Testis (tissue), 3 donors: ENCODE measurements around the gene WFDC1. TPM values are rescaled to one million over a fixed set of nuclear protein-coding genes. Genes with fewer than 3 reads are reported as not detected.
A peak's percentile ranks its signal among the peaks of the same experiment; 100 is the strongest.

Experiments
- DNase-seq: peaks from one replicate; pipeline ENCODE4 v3.0.0-alpha.2; 2019
- H3K27ac ChIP-seq, 2 donors: fragments of 200-600 bp; sonication (generic); one replicate each; pipeline ENCODE4 v1.5.1; 2019
- H3K27me3 ChIP-seq: fragments of 200-600 bp; sonication (generic); one replicate; pipeline ENCODE4 v1.5.1; 2019
- H3K36me3 ChIP-seq: fragments of 200-600 bp; sonication (generic); one replicate; pipeline ENCODE4 v1.5.1; 2017; ENCODE audit warnings: low read depth; ENCODE audit errors: missing control alignments
- H3K4me1 ChIP-seq: fragments of 200-600 bp; sonication (generic); one replicate; pipeline ENCODE4 v1.5.1; 2019
- H3K4me3 ChIP-seq, 2 donors: fragments of 200-600 bp; sonication (generic); one replicate each; pipeline ENCODE4 v1.5.1; 2017 to 2019
- H3K9me3 ChIP-seq: fragments of 200-600 bp; sonication (generic); one replicate; pipeline ENCODE4 v1.5.1; 2017
- POLR2A ChIP-seq: fragments of 450-650 bp; IDR thresholded peaks from one replicate; pipeline ENCODE4 v1.6.1; 2017; ENCODE audit warnings: antibody characterized with exemption, mild to moderate bottlenecking, moderate library complexity
- WGBS, 2 donors: methylation state at CpG; one replicate each; pipeline ENCODE4 v1.1.5; 2018; 5-methylcytosine and 5-hydroxymethylcytosine counted together
- intact Hi-C: fragments of 100-400 bp; cut with DNase I; formaldehyde crosslinking; loops from one replicate; pipeline ENCODE4 v1.15.1; 2023; ENCODE audit warnings: low total_unique reads
- polyA plus RNA-seq: library from polyadenylated mRNA; stranded (reverse); fragments of 350-450 nt; fragmentation: Illumina TruSeq; extraction: RNeasy Lipid Tissue Mini Kit (QIAGEN cat#74804); gene quantifications from one replicate; pipeline ENCODE4 v1.2.3, GENCODE V29; 2014; ENCODE audit warnings: low read depth, low replicate concordance; ENCODE audit not compliant: insufficient read depth
- total RNA-seq, 2 donors: library from RNA; depleted of rRNA; stranded (reverse); fragments of >200 nt; gene quantifications; one replicate each; pipeline ENCODE4 v1.2.3, GENCODE V29; 2016
- TF ChIP-seq, protein P1 (sequence below), 3 experiments: fragments of 450-650 bp in 2 of 3; fragments of 200-600 bp in 1 of 3; sonication (generic) in 1 of 3; IDR thresholded peaks; one replicate each; pipeline ENCODE4 v1.5.1; 2016 to 2019; ENCODE audit warnings: antibody characterized with exemption in 3 of 3, mild to moderate bottlenecking in 2 of 3, moderate library complexity in 1 of 3

WFDC1 gene
- total and polyA plus RNA-seq, 3 donors from 2014 or later, result 16.4 to 23.5 (median 18.9) TPM

DNA sequence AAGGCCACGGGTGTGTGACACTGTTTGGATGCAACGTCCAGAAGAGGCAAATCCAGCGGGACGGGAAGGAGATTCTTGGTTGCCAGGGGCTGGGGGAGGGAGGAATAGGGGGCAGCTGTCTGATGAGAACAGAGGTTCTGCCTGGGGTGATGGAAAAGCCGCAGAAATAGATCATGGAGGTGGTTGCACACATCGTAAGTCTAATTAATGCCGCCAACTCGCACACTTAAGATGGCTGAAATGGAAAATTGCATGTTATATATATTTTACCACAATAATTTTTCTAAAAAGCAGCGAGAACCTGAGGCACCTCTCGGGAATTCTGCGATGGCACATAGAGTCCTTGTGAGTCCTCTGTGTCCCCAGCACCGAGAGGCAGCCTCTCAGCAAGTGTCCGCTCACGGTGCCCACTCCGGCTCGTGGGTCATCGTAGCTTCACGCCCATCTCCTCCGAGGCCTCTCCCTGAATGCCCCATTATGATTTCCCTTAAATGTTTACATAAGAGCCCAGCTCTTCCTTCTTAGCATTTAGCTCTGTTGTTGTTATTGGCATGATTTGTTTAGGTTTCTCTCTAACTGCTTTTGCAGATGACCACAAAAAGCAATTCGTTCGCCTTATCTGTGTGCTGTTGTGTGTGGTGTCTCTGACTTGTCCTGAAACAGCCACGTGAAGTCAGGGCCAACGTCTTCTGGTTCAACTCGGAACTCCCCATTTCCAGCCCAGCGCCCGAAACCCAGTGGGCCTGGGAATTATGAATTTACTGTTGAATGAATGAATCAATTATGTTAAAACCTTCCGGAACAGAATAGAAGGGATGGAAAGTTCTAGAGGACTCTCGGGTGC, 7.7 kb downstream of the WFDC1 start:
- H3K27ac ChIP-seq, result peak overlapping the region; percentile 64 to 79
- H3K4me1 ChIP-seq, result peaks cover 7% of the 10 kb centered on the region
- no peak overlapping the region for H3K4me3 ChIP-seq
- intact Hi-C loops, result no loop called here
- TF ChIP-seq, protein P1, sequence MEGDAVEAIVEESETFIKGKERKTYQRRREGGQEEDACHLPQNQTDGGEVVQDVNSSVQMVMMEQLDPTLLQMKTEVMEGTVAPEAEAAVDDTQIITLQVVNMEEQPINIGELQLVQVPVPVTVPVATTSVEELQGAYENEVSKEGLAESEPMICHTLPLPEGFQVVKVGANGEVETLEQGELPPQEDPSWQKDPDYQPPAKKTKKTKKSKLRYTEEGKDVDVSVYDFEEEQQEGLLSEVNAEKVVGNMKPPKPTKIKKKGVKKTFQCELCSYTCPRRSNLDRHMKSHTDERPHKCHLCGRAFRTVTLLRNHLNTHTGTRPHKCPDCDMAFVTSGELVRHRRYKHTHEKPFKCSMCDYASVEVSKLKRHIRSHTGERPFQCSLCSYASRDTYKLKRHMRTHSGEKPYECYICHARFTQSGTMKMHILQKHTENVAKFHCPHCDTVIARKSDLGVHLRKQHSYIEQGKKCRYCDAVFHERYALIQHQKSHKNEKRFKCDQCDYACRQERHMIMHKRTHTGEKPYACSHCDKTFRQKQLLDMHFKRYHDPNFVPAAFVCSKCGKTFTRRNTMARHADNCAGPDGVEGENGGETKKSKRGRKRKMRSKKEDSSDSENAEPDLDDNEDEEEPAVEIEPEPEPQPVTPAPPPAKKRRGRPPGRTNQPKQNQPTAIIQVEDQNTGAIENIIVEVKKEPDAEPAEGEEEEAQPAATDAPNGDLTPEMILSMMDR (IDR thresholded peaks at IDR 0.05), result no peak
- TF ChIP-seq POLR2A, result no peak
- H3K9me3 ChIP-seq, result no peaks in the 10 kb centered on the region
- H3K27me3 ChIP-seq, result no peaks in the 10 kb centered on the region
- WGBS, 2 donors, result 63 to 70% methylated on average over 28 of the region's 28 CpGs
- no peaks in the 10 kb centered on the region for H3K36me3 ChIP-seq
- no peak for DNase-seq

GRCh38 chr16:84303023-84303422, 8.3 kb downstream of the WFDC1 start:
- H3K9me3 ChIP-seq, result no peaks in the 10 kb centered on the region
- no peak overlapping the region for H3K4me3 ChIP-seq
- H3K4me1 ChIP-seq, result peaks cover 7% of the 10 kb centered on the region
- H3K36me3 ChIP-seq, result no peaks in the 10 kb centered on the region
- H3K27ac ChIP-seq, result peak overlapping the region; percentile 64 to 79
- H3K27me3 ChIP-seq, result no peaks in the 10 kb centered on the region
- 45 to 56% methylated on average over 8 of the region's 8 CpGs for WGBS, 2 donors
- TF ChIP-seq POLR2A, result no peak
- TF ChIP-seq, protein P1 (IDR thresholded peaks at IDR 0.05), result no peak
- DNase-seq, result no peak
- intact Hi-C loops, result no loop called here

GRCh38 chr16:84303516-84303915, 8.8 kb downstream of the WFDC1 start:
- H3K27ac ChIP-seq, result peak overlapping the region in 1 of 2 donors; percentile 79
- intact Hi-C loops, result no loop called here
- DNase-seq, result no peak
- peaks cover 7% of the 10 kb centered on the region for H3K4me1 ChIP-seq
- no peaks in the 10 kb centered on the region for H3K9me3 ChIP-seq
- no peaks in the 10 kb centered on the region for H3K36me3 ChIP-seq
- no peak overlapping the region for H3K4me3 ChIP-seq
- WGBS, 2 donors, result 68% methylated on average over 7 of the region's 7 CpGs
- no peaks in the 10 kb centered on the region for H3K27me3 ChIP-seq
- TF ChIP-seq POLR2A, result no peak
- TF ChIP-seq, protein P1 (IDR thresholded peaks at IDR 0.05), result no peak

- TF ChIP-seq POLR2A, result no peak
- intact Hi-C loops, result no loop called here
- Histone ChIP-seq H3K27ac (no peak overlapping the region), H3K4me1 (peaks cover 7% of the 10 kb centered on the region), H3K4me3 (no peak overlapping the region), H3K27me3 (no peaks in the 10 kb centered on the region), H3K9me3 (no peaks in the 10 kb centered on the region), H3K36me3 (no peaks in the 10 kb centered on the region)
- DNase-seq, result no peak
- WGBS, 2 donors, result 85 to 95% methylated on average over 3 of the region's 3 CpGs
Observed at GRCh38 chr16:84306564-84306963, 11.9 kb downstream of the WFDC1 start.

GRCh38 chr16:84307209-84307954, 12.7 kb downstream of the WFDC1 start:
- Histone ChIP-seq H3K4me1 (peaks cover 1% of the 10 kb centered on the region), H3K36me3 (no peaks in the 10 kb centered on the region), H3K9me3 (no peaks in the 10 kb centered on the region), H3K27ac (no peak overlapping the region), H3K4me3 (no peak overlapping the region), H3K27me3 (no peaks in the 10 kb centered on the region)
- 88% methylated on average over 22 of the region's 22 CpGs for WGBS, 2 donors
- DNase-seq, result no peak
- TF ChIP-seq POLR2A, result no peak
- TF ChIP-seq, protein P1 (IDR thresholded peaks at IDR 0.05), result no peak
- intact Hi-C loops, result no loop called here
